KOPT-K1 (cell line): ENCODE data around the gene ZNF554.

Source experiments
- H3K27ac ChIP-seq: fragments of 200-600 bp; sonication (generic); 2 replicates; pipeline ENCODE4 v1.5.1; 2016; ENCODE audit warnings: antibody characterized with exemption, mild to moderate bottlenecking, low read depth, low read length; ENCODE audit not compliant: poor library complexity, severe bottlenecking
- H3K36me3 ChIP-seq: fragments of 200-600 bp; sonication (generic); 2 replicates; pipeline ENCODE4 v1.5.1; 2017; ENCODE audit warnings: antibody characterized with exemption, mild to moderate bottlenecking, low read length, moderate library complexity; ENCODE audit not compliant: insufficient read depth
- H3K9me3 ChIP-seq: fragments of 200-600 bp; sonication (generic); 2 replicates; pipeline ENCODE4 v1.5.1; 2017; ENCODE audit warnings: antibody characterized with exemption, low read length, mild to moderate bottlenecking; ENCODE audit not compliant: insufficient read depth, poor library complexity, severe bottlenecking

Gene ZNF554

DNA sequence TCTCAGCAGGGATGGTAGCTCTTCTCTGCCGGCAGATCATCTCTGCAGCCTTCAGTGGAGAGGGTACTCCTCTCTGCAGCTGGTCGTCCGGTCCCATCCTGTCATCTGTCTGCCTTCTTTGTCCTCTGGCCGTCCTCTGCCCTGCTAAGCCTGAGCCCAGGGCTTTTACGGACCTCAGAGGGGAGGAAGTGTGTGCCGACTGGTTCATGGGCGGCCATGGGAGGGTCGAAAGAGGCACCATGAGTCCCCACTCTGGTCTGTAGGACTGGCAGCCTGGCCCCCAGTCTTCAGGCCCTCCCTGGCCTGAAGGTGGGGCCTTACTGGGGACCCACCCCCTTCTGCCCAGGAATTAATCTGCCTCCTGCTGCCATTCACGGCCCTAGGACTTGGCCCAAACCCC lies 4.0 kb downstream of the ZNF554 start:
- H3K27ac ChIP-seq, result no peak overlapping the region
- H3K36me3 ChIP-seq, result peaks cover 7% of the 10 kb centered on the region; the same call in 1 of the 2 replicates

DNA sequence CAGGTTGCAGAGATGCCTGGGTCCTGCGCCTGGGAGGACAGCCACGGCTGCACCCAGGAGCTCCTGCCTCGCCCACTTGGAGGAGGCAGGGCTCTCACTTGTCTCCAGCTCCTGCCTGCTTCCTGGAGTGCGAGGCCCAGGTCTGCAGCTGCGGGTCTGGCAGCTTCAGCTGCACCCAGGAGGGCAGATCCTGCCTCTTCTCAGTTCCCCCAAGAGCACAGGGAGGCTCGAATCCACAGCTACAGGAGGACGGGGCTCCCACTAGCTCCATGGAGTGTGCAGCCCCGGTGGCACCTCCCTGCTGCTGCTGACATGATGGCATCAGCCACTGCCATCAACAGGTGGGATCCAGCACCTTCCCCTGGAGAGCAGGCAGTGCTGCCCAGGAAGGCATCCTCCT lies 4.5 kb downstream of the ZNF554 start:
- Histone ChIP-seq H3K9me3 (peaks cover 13% of the 10 kb centered on the region), H3K27ac (no peak overlapping the region), H3K36me3 (peaks cover 7% of the 10 kb centered on the region; the same call in 1 of the 2 replicates)

More for the DNA sequence above, 4.0 kb downstream of the ZNF554 start:
- peaks cover 13% of the 10 kb centered on the region for H3K9me3 ChIP-seq

DNA sequence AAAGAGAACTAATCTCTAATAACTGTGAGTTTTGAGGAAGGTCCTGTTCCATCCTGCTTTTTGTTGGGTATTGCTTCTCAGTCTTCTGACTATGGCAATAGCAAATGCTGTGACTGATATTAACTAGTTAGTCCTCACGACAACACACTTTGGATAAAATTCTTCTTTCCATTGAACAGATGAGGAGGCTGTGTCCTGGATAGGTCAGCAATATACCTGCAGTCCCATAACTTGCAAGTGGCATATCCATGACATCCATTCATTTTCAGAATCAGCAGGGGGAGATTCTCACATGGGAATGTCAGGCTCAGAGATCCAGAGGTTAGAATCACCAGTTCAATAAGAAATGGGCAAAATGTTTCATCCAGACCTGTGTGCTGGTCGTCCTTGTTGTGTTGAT lies 7.4 kb downstream of the ZNF554 start:
- H3K36me3 ChIP-seq, result peaks cover 7% of the 10 kb centered on the region; the same call in 1 of the 2 replicates
- H3K9me3 ChIP-seq, result peaks cover 31% of the 10 kb centered on the region
- H3K27ac ChIP-seq, result no peak overlapping the region

DNA sequence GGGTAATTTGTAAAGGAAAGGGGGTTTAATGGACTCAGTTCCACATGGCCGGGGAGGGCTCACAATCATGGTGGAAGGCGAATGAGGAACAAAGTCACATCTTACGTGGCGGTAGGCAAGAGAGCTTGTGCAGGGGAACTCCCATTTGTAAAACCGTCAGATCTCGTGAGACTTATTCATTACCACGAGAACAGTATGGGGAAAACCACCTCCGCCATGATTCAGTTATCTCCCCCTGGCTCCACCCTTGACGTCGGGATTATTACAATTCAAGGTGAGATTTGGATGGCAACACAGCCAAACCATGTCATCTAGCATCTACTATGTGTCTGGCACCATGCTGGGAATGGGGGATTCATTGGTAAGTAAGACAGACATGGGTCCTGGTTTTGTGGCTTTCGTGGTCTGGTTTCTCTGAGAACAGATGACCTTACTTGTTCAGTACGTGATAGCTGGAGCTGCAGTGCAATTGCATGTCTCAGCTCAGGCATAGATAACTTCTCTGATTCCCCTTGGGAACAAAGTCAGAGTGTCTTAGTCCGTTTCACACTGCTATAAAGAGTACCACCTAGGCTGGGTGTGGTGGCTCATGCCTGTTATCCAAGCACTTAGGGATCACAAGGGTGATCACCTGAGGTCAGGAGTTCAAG lies 8.3 kb downstream of the ZNF554 start:
- H3K9me3 ChIP-seq, result peaks cover 41% of the 10 kb centered on the region
- no peak overlapping the region for H3K27ac ChIP-seq
- H3K36me3 ChIP-seq, result peaks cover 13% of the 10 kb centered on the region; the same call in 1 of the 2 replicates

DNA sequence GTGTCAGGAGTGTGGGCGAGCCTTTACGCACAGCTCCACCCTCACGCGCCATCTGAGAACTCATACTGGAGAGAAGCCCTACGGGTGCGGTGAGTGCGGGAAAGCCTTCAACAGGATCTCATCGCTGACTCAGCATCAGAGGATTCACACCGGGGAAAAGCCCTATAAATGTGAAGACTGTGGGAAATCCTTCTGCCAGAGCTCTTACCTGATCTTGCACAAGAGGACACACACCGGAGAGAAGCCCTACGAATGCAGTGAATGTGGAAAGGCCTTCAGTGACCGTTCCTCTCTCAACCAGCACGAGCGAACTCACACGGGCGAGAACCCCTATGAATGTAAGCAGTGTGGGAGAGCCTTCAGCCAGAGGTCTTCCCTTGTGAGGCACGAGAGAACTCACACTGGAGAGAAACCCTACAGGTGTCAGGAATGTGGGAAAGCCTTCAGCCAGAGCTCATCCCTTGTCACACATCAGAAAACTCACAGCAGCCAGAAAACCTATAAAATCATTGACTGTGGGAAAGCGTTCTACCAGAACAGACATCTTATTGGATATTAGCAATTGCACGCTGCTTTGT lies 14.7 kb downstream of the ZNF554 start:
- H3K27ac ChIP-seq, result no peak overlapping the region
- peaks cover 90% of the 10 kb centered on the region for H3K9me3 ChIP-seq
- peaks cover 24% of the 10 kb centered on the region for H3K36me3 ChIP-seq

DNA sequence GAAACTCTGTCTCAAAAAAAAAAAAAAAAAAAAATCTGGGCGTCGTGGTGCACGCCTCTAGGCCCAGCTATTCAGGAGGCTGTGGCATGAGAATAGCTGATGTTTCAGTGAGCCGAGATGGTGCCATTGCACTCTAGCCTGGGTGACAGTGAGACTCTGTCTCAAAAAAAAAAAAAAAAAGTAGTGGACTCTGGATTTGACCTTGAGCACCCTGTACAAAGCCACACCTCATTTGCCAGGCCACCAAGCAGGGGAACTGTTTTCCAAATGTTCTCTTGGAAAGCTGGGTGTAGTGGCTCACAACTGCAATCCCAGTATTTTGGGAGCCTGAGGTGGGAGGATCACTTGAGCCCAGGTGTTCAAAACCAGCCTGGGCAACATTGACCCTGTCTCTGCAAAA lies 17.8 kb downstream of the ZNF554 start:
- H3K36me3 ChIP-seq, result peaks cover 23% of the 10 kb centered on the region
- H3K27ac ChIP-seq, result no peak overlapping the region
- H3K9me3 ChIP-seq, result peaks cover 85% of the 10 kb centered on the region

DNA sequence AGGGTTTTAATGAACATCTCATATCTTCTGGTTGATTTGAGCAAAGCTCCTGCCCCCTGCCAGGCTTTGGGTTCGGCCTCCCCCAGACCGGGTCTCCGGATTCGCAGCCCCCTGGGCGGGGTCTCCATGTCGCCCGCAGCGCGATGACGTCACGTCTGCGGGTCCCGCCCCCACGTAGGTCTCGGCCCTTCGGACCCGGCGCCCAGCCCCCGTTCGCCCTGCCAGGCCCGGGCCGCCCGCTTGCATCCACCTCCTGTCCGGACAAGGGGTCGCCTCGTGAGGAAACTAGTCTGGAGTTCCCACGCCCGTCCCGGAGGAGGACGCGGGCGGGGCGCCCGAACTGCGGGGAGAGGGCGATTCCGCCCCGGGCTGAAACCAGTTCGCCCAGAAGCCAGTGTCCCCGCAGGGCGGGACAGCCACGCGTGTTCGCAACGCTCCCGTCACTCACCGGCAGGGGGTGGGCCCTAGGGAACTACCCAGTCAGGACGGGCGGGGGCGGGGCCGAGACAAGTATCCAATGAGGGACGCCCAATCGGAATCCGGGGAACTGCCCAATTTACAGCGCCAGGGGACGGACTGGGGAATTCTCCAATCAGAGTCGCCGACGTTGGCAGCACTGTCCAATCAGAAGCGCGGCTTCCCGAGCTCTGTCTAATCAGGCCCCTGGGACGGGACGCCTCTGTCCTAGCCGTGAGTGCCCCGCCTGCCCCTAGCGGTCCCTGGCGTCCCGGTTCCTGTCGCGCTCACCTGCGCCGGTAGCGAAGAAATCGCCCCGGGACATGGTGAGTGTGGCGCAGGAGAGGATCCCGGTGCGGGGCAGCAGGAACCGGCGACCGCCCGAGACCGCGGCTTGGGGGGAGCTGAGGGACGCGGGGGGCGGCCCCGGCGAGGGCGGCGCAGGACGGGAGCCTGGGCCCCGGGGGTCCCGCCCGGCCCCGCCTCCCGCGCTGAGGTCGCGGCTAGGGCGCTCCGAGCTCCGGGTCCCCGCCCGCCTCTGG lies 21.4 kb downstream of the ZNF554 start, which contains the start of gene ZNF555:
TSS of gene ZNF555 (plus strand) at position 682 of the 998 bp plus-strand sequence. CDS start at position 780, 98 bp downstream.
- peak within 1 kb of the TSS; percentile 62 for H3K27ac ChIP-seq
- H3K36me3 ChIP-seq, result no peaks in the 10 kb centered on the region
- peaks cover 48% of the 10 kb centered on the region for H3K9me3 ChIP-seq

DNA sequence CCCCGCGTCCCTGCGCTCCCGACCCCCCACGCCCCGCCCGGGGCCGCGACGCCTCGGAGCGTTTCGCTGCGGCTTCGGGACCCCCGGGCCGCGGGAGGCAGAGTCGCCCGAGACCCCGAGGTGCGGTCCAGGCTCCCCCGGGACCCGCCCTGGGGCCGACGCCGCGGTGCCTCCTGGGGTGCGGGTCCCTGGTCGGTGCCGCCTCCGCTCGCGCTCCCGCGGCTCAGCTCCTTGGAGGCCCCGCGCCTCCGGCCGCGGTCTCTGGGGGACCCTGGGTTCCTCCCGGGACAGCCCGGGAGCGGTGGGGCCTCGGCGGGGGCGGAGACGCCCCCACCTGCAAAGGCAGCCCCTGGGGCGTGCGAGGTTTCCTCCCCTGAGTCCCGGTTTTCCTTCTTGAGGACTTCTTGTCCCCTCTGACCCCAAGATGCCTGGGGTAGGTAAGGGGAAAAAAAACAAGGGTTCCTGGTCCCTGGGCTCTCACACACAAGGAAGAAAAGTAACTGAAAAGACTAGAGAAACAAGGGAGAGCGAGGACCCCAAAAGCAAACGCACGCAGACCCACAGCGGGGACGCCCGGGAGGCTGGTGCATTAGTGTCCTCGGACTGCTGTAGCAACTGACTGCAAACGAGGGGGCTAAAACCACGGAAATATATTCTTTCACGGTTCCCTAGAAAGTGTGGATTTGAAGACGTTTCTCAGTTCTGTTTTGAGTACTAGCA lies 22.3 kb downstream of the ZNF554 start:
- Histone ChIP-seq H3K36me3 (no peaks in the 10 kb centered on the region), H3K27ac (peak overlapping the region; percentile 62), H3K9me3 (peaks cover 39% of the 10 kb centered on the region)

DNA sequence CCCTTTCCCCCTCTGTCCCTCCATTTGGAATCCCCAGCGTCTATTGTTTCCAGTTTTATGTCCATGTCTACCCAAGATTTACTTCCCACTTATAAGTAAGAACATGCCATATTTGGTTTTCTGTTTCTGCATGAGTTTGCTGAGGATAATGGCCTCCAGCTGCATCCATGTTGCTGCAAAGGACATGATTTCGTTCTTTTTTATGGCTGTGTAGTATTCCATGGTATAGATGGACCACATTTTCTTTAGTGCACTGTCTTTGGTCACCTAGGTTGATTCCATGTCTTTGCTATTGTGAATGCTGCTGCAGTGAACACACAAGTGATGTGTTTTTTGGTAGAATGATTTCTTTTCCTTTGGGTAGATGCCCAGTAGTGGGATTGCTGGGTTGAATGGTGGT lies 25.4 kb downstream of the ZNF554 start:
- Histone ChIP-seq H3K27ac (no peak overlapping the region), H3K9me3 (peaks cover 25% of the 10 kb centered on the region), H3K36me3 (no peaks in the 10 kb centered on the region)

DNA sequence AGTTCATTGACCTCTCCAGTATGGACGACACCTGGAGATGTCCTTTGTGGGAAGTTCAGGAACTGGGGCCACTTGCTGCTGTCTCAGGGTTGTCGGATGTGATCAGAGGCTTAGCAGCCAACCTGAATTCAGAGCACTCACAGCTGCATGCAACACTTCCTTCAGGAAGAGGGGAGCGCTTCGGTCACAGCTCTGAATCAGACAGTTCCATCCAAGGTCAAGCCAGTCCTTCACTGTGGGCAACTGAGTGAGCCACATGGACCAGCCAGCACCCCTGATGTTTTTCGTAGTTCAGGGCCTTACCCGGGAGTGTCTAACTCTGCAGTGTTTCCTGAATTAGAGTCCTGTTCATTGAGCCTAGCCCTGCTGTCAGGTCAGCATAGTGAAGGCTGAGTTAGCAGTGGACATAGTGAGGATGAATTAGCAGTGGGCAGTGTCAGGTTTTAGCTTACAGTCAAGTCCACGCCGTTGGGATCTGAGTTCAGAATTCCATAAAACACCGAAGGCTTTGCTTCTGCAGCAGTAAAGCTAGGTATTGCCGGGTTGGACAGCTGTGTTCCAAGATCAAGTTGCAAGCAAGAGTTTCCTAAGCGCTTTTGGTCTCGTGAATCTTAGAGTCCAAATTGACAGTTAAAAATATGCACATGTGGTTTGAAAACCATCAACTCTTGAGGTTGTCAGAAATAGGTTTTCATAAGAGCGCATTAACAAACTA lies 26.7 kb downstream of the ZNF554 start:
- Histone ChIP-seq H3K9me3 (peaks cover 26% of the 10 kb centered on the region), H3K36me3 (peaks cover 10% of the 10 kb centered on the region), H3K27ac (peak overlapping the region; percentile 6)

DNA sequence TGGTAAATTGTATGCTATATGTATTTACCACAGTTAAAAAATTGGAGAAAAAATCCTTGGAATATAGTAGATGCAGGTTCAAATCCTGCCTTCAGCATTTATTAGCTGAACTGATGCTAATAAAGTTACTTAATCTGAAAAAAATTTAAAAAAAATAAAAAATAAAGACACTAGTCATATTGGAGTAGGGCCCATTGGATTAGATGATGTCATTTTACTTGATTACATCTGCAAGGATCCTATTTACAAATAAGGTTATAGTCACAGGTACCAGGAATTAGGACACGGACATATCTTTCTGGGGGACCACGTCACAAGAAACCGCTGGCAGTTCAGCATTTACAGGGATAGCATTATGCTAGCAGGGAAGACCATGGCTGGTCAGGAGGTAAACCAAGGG lies 27.8 kb downstream of the ZNF554 start:
- H3K9me3 ChIP-seq, result peaks cover 32% of the 10 kb centered on the region
- peaks cover 22% of the 10 kb centered on the region for H3K36me3 ChIP-seq
- no peak overlapping the region for H3K27ac ChIP-seq

DNA sequence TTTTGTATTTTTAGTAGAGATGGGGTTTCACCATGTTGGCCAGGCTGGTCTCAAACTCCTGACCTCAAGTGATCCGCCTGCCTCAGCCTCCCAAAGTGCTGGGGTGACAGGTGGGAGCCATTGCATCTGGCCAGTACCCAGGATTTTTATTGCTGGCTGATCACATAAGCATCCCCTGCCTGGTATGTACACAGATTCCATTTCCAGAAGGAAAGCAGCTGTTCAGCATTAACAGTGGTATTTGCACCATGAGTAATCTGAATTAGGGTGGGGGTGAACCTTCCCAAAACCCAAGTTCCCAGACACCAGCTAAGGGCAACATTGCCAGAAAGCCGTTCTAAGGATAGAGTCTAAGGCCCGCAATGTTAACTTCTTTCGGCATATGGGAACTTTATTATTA lies 28.9 kb downstream of the ZNF554 start:
- H3K9me3 ChIP-seq, result peaks cover 43% of the 10 kb centered on the region
- peaks cover 33% of the 10 kb centered on the region for H3K36me3 ChIP-seq
- H3K27ac ChIP-seq, result no peak overlapping the region

DNA sequence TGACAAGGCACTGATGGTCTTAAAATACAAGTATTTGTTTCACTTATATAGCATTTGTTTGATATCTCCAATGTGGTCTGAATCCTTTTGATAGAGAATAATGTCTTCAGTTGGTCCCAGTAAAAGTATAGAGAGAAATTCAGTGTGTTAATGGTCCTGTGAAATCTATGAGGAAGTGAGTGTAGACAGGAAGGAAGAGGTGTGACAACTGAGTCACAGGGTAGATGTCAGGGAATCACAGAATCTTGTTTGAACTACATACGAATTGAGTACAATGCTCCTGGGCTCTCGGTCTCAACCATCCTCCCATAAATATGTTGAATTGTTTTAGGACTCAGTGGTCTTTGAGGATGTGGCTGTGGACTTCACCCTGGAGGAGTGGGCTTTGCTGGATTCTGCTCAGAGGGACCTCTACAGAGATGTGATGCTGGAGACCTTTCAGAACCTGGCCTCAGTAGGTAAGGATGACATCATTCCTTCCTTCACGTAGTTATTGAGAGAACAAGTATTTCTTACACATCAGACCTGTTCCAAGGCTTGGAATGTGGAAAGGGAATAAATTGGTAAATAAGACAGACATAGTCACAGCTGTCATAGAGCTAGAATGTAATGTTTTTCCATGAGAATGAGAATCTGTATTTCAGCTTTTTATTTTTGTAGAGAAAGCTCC lies 30.7 kb downstream of the ZNF554 start:
- H3K36me3 ChIP-seq, result peaks cover 44% of the 10 kb centered on the region
- peaks cover 61% of the 10 kb centered on the region for H3K9me3 ChIP-seq

DNA sequence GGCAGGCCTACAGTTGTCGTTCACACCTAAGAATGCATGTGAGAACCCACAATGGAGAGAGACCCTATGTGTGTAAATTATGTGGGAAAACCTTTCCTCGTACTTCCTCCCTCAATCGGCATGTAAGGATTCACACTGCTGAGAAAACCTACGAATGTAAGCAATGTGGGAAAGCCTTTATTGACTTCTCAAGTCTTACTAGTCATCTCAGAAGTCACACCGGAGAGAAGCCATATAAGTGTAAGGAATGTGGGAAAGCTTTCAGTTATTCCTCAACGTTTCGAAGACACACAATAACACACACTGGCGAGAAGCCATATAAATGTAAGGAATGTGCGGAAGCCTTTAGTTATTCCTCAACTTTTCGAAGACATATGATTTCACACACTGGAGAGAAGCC lies 32.9 kb downstream of the ZNF554 start:
- Histone ChIP-seq H3K9me3 (peaks cover 69% of the 10 kb centered on the region), H3K27ac (no peak overlapping the region), H3K36me3 (peaks cover 44% of the 10 kb centered on the region)

More for the DNA sequence above, 30.7 kb downstream of the ZNF554 start:
- no peak overlapping the region for H3K27ac ChIP-seq
